Uterus (tissue), 2 donors: ENCODE data around the gene TMEM201.

Experiments used
- POLR2A ChIP-seq, 2 donors: fragments of 450-650 bp; IDR thresholded peaks; one replicate each; pipeline ENCODE4 v1.6.1; 2016; ENCODE audit warnings: antibody characterized with exemption in 2 of 2, mild to moderate bottlenecking in 1 of 2, moderate library complexity in 1 of 2
- TF ChIP-seq, protein P1 (sequence below), 4 experiments: fragments of 200-600 bp in 2 of 4; fragments of 450-650 bp in 2 of 4; sonication (generic) in 2 of 4; IDR thresholded peaks; one replicate each; pipeline ENCODE4 v1.5.1; 2016 to 2019; ENCODE audit warnings: antibody characterized with exemption in 4 of 4, mild to moderate bottlenecking in 2 of 4, moderate library complexity in 1 of 4

DNA sequence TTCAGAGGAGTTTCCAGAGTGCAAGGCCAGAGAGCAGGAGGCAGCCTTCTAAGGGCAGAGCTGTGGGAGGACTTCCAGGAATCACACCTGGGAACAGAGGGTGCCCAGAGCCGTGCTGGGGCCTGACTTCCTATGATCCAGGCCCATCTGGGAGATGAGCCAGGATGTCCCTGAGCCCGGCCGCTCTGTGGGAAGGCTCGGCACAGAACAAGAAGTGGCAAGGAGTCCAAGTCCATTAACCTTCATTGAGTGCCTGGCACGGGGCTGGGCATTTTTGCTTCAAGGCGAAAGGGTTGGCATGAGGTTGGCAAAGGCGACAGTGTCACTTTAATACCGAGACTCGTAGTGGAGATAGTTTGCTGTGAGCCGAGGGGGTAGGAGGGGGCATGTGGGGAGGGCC lies 18.2 kb downstream of the TMEM201 start:
- no peak for TF ChIP-seq POLR2A (IDR thresholded peaks at IDR 0.05)
- TF ChIP-seq, protein P1, sequence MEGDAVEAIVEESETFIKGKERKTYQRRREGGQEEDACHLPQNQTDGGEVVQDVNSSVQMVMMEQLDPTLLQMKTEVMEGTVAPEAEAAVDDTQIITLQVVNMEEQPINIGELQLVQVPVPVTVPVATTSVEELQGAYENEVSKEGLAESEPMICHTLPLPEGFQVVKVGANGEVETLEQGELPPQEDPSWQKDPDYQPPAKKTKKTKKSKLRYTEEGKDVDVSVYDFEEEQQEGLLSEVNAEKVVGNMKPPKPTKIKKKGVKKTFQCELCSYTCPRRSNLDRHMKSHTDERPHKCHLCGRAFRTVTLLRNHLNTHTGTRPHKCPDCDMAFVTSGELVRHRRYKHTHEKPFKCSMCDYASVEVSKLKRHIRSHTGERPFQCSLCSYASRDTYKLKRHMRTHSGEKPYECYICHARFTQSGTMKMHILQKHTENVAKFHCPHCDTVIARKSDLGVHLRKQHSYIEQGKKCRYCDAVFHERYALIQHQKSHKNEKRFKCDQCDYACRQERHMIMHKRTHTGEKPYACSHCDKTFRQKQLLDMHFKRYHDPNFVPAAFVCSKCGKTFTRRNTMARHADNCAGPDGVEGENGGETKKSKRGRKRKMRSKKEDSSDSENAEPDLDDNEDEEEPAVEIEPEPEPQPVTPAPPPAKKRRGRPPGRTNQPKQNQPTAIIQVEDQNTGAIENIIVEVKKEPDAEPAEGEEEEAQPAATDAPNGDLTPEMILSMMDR (IDR thresholded peaks at IDR 0.05), result no peak
